ENCODE data around the gene CELF4. TPM values are rescaled to one million over a fixed set of nuclear protein-coding genes. Genes with fewer than 3 reads are reported as not detected.

The CELF4 gene
- polyA plus RNA-seq, 1 donor (not counting 4 experiments of a cell fraction or from before 2014, with no cell fraction given) = not detected

GRCh38 chr18:37297106-37297505 lies 268.5 kb downstream of the CELF4 start:
- no peaks in the 10 kb centered on the region for H4K20me1 ChIP-seq (ENCODE audit: control insufficient read depth, extremely low read depth, insufficient read depth, low read length)
- DNase-seq (ENCODE audit: low read depth, low spot score) = no peak
- peaks cover 5% of the 10 kb centered on the region for H3K4me1 ChIP-seq (ENCODE audit: control insufficient read depth, extremely low read depth, insufficient read depth, low read length)
- no peak overlapping the region for H3K4me2 ChIP-seq (ENCODE audit: control insufficient read depth, extremely low read depth, insufficient read depth, low read depth, low read length)
- no peak for FAIRE-seq
- H3K79me2 ChIP-seq (ENCODE audit: control insufficient read depth, insufficient read depth, low read length) = no peaks in the 10 kb centered on the region
- dilution Hi-C loops (cut with MboI; ENCODE audit: extremely low pct_ligation_motif_present, low sequenced_read_pairs) = no loop called here
- H3K27me3 ChIP-seq (ENCODE audit: control insufficient read depth, extremely low read depth, insufficient read depth, low read length) = peaks cover 7% of the 10 kb centered on the region
- TF ChIP-seq CTCF (optimal IDR thresholded peaks at IDR 0.05 in 1 of 3, IDR thresholded peaks at IDR 0.05 in 1 of 3, conservative IDR thresholded peaks at IDR 0.05 in 1 of 3; ENCODE audit: extremely low read depth in 1 of 3, insufficient read depth in 2 of 3, low read length in 3 of 3) = no peak
- no peak for TF ChIP-seq EZH2 (IDR thresholded peaks at IDR 0.05; ENCODE audit: low read length)
- H2AFZ ChIP-seq (ENCODE audit: control insufficient read depth, low read length) = no peak overlapping the region
- H3K9me3 ChIP-seq (ENCODE audit: control insufficient read depth, low read depth, low read length) = no peaks in the 10 kb centered on the region
- no peak overlapping the region for H3K4me3 ChIP-seq (ENCODE audit: control insufficient read depth in 2 of 3, extremely low read depth in 1 of 3, insufficient read depth in 2 of 3, low read depth in 1 of 3, low read length in 3 of 3)
- no peak overlapping the region for H3K9ac ChIP-seq (ENCODE audit: control insufficient read depth, extremely low read depth, insufficient read depth, low read length)
- no peak overlapping the region for H3K27ac ChIP-seq (ENCODE audit: control insufficient read depth, insufficient read depth, low read length)
- H3K9me1 ChIP-seq (ENCODE audit: control insufficient read depth, extremely low read depth, insufficient read depth, low read length) = no peaks in the 10 kb centered on the region
- H3K36me3 ChIP-seq (ENCODE audit: control insufficient read depth in 2 of 2, extremely low read depth in 1 of 2, insufficient read depth in 2 of 2, low read length in 2 of 2) = no peaks in the 10 kb centered on the region

GRCh38 chr18:37294951-37295350 lies 270.6 kb downstream of the CELF4 start:
- dilution Hi-C loops (cut with MboI; ENCODE audit: extremely low pct_ligation_motif_present, low sequenced_read_pairs) = no loop called here

More at GRCh38 chr18:37294951-37295350, 270.6 kb downstream of the CELF4 start:
- Histone ChIP-seq H3K4me1 (ENCODE audit: control insufficient read depth, extremely low read depth, insufficient read depth, low read length) (peaks cover 5% of the 10 kb centered on the region), H3K79me2 (ENCODE audit: control insufficient read depth, insufficient read depth, low read length) (no peaks in the 10 kb centered on the region), H3K9me3 (ENCODE audit: control insufficient read depth, low read depth, low read length) (no peaks in the 10 kb centered on the region), H3K27ac (ENCODE audit: control insufficient read depth, insufficient read depth, low read length) (no peak overlapping the region), H3K4me3 (ENCODE audit: control insufficient read depth in 2 of 3, extremely low read depth in 1 of 3, insufficient read depth in 2 of 3, low read depth in 1 of 3, low read length in 3 of 3) (no peak overlapping the region), H3K9ac (ENCODE audit: control insufficient read depth, extremely low read depth, insufficient read depth, low read length) (no peak overlapping the region), H3K9me1 (ENCODE audit: control insufficient read depth, extremely low read depth, insufficient read depth, low read length) (no peaks in the 10 kb centered on the region), H4K20me1 (ENCODE audit: control insufficient read depth, extremely low read depth, insufficient read depth, low read length) (no peaks in the 10 kb centered on the region), H3K36me3 (ENCODE audit: control insufficient read depth in 2 of 2, extremely low read depth in 1 of 2, insufficient read depth in 2 of 2, low read length in 2 of 2) (no peaks in the 10 kb centered on the region), H3K4me2 (ENCODE audit: control insufficient read depth, extremely low read depth, insufficient read depth, low read depth, low read length) (no peak overlapping the region), H3K27me3 (ENCODE audit: control insufficient read depth, extremely low read depth, insufficient read depth, low read length) (no peaks in the 10 kb centered on the region), H2AFZ (ENCODE audit: control insufficient read depth, low read length) (no peak overlapping the region)
- TF ChIP-seq CTCF (optimal IDR thresholded peaks at IDR 0.05 in 1 of 3, IDR thresholded peaks at IDR 0.05 in 1 of 3, conservative IDR thresholded peaks at IDR 0.05 in 1 of 3; ENCODE audit: extremely low read depth in 1 of 3, insufficient read depth in 2 of 3, low read length in 3 of 3) (peak; percentile 51 to 88 (median 64)), EZH2 (IDR thresholded peaks at IDR 0.05; ENCODE audit: low read length) (no peak)
- FAIRE-seq (no peak), DNase-seq (ENCODE audit: low read depth, low spot score) (no peak)

Measured in keratinocyte (primary cell).